GM21576 (cell line): ENCODE results near the gene NDUFS3.
"Not testable (repeated sequence)": the region's sequence is repeated elsewhere in the genome, so short reads cannot be mapped to it uniquely, and the experiment has no call there.

Experiments
- ATAC-seq: cut with Tn5 transposase; IDR thresholded peaks from one replicate; pipeline ENCODE4 v1.9.1; 2021; ENCODE audit warnings: mild to moderate bottlenecking, moderate library complexity; ENCODE audit not compliant: unreplicated experiment

NDUFS3 gene

GRCh38 chr11:47578524-47579494 lies at the start of gene NDUFS3, which contains the start of gene KBTBD4:
NDUFS3 (plus strand) TSS chr11:47579074; CDS start chr11:47579092, 18 bp downstream.
KBTBD4 (minus strand) TSS chr11:47578970; CDS start chr11:47578951, 19 bp downstream.
- peak; percentile 92 for ATAC-seq

GRCh38 chr11:47529951-47530350 lies 48.9 kb upstream of the NDUFS3 start:
- no peak for ATAC-seq

GRCh38 chr11:47530721-47531120 lies 48.2 kb upstream of the NDUFS3 start:
- not testable (repeated sequence) for ATAC-seq

- ATAC-seq: no peak
These were observed 47.2 kb upstream of the NDUFS3 start for GRCh38 chr11:47531666-47532065.

GRCh38 chr11:47532597-47533213 lies 46.2 kb upstream of the NDUFS3 start:
- ATAC-seq: no peak

- no peak for ATAC-seq
These were observed 45.2 kb upstream of the NDUFS3 start for GRCh38 chr11:47533690-47534151.

GRCh38 chr11:47534704-47535251 lies 44.1 kb upstream of the NDUFS3 start:
- ATAC-seq: no peak

- no peak for ATAC-seq
These were observed 42.0 kb upstream of the NDUFS3 start for GRCh38 chr11:47536915-47537314.

- no peak for ATAC-seq
These were observed 39.9 kb upstream of the NDUFS3 start for GRCh38 chr11:47538741-47539565.

GRCh38 chr11:47539681-47540039 lies 39.2 kb upstream of the NDUFS3 start:
- no peak for ATAC-seq

GRCh38 chr11:47541070-47541469 lies 37.8 kb upstream of the NDUFS3 start:
- ATAC-seq: no peak

GRCh38 chr11:47545298-47545697 lies 33.6 kb upstream of the NDUFS3 start:
- ATAC-seq: no peak

- not testable (repeated sequence) for ATAC-seq
These were observed 32.6 kb upstream of the NDUFS3 start for GRCh38 chr11:47546274-47546673.

- ATAC-seq: no peak
These were observed 28.4 kb upstream of the NDUFS3 start for GRCh38 chr11:47550288-47551047.

- no peak for ATAC-seq
These were observed 27.8 kb upstream of the NDUFS3 start for GRCh38 chr11:47551086-47551485.

- peak; percentile 11 for ATAC-seq
These were observed 26.8 kb upstream of the NDUFS3 start for GRCh38 chr11:47552056-47552565.

- peak; percentile 89 for ATAC-seq
These were observed 26.1 kb upstream of the NDUFS3 start, which contains the start of gene CELF1 for GRCh38 chr11:47552566-47553405. CELF1 (minus strand) TSS chr11:47553132; CDS start chr11:47499523, 53,609 bp downstream.

- ATAC-seq: peak; percentile 16
These were observed 25.5 kb upstream of the NDUFS3 start for GRCh38 chr11:47553406-47553743.

- not testable (repeated sequence) for ATAC-seq
These were observed 21.9 kb upstream of the NDUFS3 start for GRCh38 chr11:47557004-47557403.
